Thoracic aorta (tissue), 2 donors: ENCODE results near the gene SLC18A2. TPM values are rescaled to one million over a fixed set of nuclear protein-coding genes. Genes with fewer than 3 reads are reported as not detected.

ENCODE experiments used
- ATAC-seq: fragments of 150-250 bp; one replicate; pipeline ENCODE4 v1.8.0; 2017; ENCODE audit warnings: low read depth; ENCODE audit not compliant: insufficient number of reproducible peaks, low FRiP score
- DNase-seq: peaks from one replicate; pipeline ENCODE4 v3.0.0-alpha.2; 2020; ENCODE audit warnings: low spot score
- H3K27ac ChIP-seq, 2 donors: fragments of 200-600 bp; sonication (generic); 1 replicate in 1 of 2; 2 replicates in 1 of 2; pipeline ENCODE4 v1.5.1; 2016; ENCODE audit warnings: mild to moderate bottlenecking in 2 of 2, moderate library complexity in 2 of 2
- H3K27me3 ChIP-seq: fragments of 200-600 bp; sonication (generic); replicated peaks from 2 replicates; pipeline ENCODE4 v1.6.0; 2016; ENCODE audit warnings: mild to moderate bottlenecking; ENCODE audit not compliant: insufficient read depth
- H3K36me3 ChIP-seq: fragments of 200-600 bp; sonication (generic); one replicate; pipeline ENCODE4 v1.5.1; 2016
- H3K4me1 ChIP-seq, 2 donors: fragments of 200-600 bp; sonication (generic); 1 replicate in 1 of 2; 2 replicates in 1 of 2; pipeline versions ENCODE4 v1.5.1 to v1.6.0; 2016; ENCODE audit warnings: low read depth in 2 of 2, mild to moderate bottlenecking in 1 of 2; ENCODE audit not compliant: control insufficient read depth in 1 of 2
- H3K4me3 ChIP-seq: fragments of 200-600 bp; sonication (generic); 2 replicates; pipeline ENCODE4 v1.5.1; 2016; ENCODE audit warnings: mild to moderate bottlenecking
- H3K9me3 ChIP-seq: fragments of 200-600 bp; sonication (generic); 2 replicates; pipeline ENCODE4 v1.5.1; 2016
- CTCF ChIP-seq: fragments of 200-600 bp; sonication (generic); IDR thresholded peaks from one replicate; pipeline ENCODE4 v1.5.1; 2019; ENCODE audit warnings: antibody characterized with exemption
- total RNA-seq, 2 donors: library from RNA; depleted of rRNA; stranded (reverse); fragments of >200 nt; gene quantifications; one replicate each; pipeline versions ENCODE4 v1.1.0 to v1.2.3, GENCODE V29; 2016

The SLC18A2 gene
- total RNA-seq, 2 donors from 2014 or later: 0.35 to 1.8 TPM

- Histone ChIP-seq H3K9me3 (no peaks in the 10 kb centered on the region), H3K4me1 (no peaks in the 10 kb centered on the region), H3K27me3 (no peaks in the 10 kb centered on the region), H3K4me3 (no peak overlapping the region), H3K27ac (no peak overlapping the region), H3K36me3 (no peaks in the 10 kb centered on the region)
- no peak for TF ChIP-seq CTCF
- DNase-seq: no peak
- no peak for ATAC-seq
Observed at GRCh38 chr10:117264782-117265181, 23.9 kb downstream of the SLC18A2 start.

DNA sequence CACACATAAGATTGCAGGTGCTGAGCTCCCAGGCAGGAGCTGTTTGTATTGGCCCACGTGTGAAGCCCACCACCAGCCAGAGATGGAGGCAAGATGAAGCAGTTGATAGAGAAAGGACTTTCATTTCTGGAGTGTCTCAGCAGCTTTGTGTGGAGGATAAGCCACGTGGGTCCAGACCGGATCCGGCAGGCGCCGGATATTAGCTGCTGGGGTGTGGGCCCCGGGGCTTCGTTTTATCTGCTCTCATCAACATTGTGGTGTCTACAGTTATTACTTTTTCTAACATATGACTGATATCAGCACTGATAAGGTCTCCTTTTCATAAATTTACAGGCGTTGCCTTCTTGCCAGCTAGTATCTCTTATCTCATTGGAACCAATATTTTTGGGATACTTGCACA, 25.5 kb downstream of the SLC18A2 start:
- Histone ChIP-seq H3K4me3 (no peak overlapping the region), H3K27me3 (no peaks in the 10 kb centered on the region), H3K9me3 (no peaks in the 10 kb centered on the region), H3K4me1 (no peaks in the 10 kb centered on the region), H3K27ac (no peak overlapping the region), H3K36me3 (no peaks in the 10 kb centered on the region)
- DNase-seq (no peak), ATAC-seq (no peak)
- TF ChIP-seq CTCF: no peak

- DNase-seq (no peak), ATAC-seq (no peak)
- Histone ChIP-seq H3K4me1 (no peaks in the 10 kb centered on the region), H3K9me3 (no peaks in the 10 kb centered on the region), H3K4me3 (no peak overlapping the region), H3K36me3 (no peaks in the 10 kb centered on the region), H3K27ac (no peak overlapping the region), H3K27me3 (no peaks in the 10 kb centered on the region)
- no peak for TF ChIP-seq CTCF
Observed at GRCh38 chr10:117266812-117267211, 25.9 kb downstream of the SLC18A2 start.

DNA sequence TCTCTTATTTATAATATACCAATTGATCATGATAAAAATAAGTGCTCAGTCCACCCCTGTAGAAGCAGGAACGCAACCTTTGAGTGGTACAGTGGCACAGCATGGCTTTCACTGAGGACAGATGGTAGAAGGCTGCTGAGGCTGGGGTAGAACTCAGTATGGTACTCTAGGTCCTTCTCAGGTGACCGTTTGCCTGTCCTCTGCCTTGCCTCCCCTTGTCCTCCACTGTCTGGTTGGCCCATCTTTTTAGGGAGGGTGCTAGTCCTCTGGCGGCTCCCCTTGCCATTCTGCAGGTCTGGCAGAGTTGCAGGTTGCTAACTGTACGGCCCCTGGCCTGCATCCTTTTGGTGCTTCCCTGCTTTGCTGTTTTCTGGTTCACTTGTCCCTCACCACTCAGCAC, 27.3 kb downstream of the SLC18A2 start:
- H3K9me3 ChIP-seq: no peaks in the 10 kb centered on the region
- H3K4me1 ChIP-seq: no peaks in the 10 kb centered on the region
- no peaks in the 10 kb centered on the region for H3K36me3 ChIP-seq
- no peak overlapping the region for H3K4me3 ChIP-seq
- no peak overlapping the region for H3K27ac ChIP-seq
- no peaks in the 10 kb centered on the region for H3K27me3 ChIP-seq
- no peak for DNase-seq
- ATAC-seq: no peak
- TF ChIP-seq CTCF: no peak

- TF ChIP-seq CTCF: no peak
- Histone ChIP-seq H3K4me3 (no peak overlapping the region), H3K27ac (no peak overlapping the region), H3K27me3 (no peaks in the 10 kb centered on the region), H3K36me3 (no peaks in the 10 kb centered on the region), H3K9me3 (no peaks in the 10 kb centered on the region), H3K4me1 (no peaks in the 10 kb centered on the region)
- DNase-seq: no peak
- ATAC-seq: no peak
Observed at GRCh38 chr10:117268907-117269306, 28.0 kb downstream of the SLC18A2 start.
